Stimulated activated CD8-positive, alpha-beta memory T cell treated with anti-CD3 and anti-CD28 coated beads, Interleukin-15, amount 100 ng/mL, for 4 hours (primary cell): ENCODE data around the gene ATP1B2.
"Not testable (repeated sequence)": the region's sequence is repeated elsewhere in the genome, so short reads cannot be mapped to it uniquely, and the experiment has no call there.

Source experiments
- DNase-seq, 2 donors: peaks; one replicate each; pipeline ENCODE4 v3.0.0-alpha.2; 2020; ENCODE audit warnings: low read depth in 2 of 2

Gene ATP1B2

DNA sequence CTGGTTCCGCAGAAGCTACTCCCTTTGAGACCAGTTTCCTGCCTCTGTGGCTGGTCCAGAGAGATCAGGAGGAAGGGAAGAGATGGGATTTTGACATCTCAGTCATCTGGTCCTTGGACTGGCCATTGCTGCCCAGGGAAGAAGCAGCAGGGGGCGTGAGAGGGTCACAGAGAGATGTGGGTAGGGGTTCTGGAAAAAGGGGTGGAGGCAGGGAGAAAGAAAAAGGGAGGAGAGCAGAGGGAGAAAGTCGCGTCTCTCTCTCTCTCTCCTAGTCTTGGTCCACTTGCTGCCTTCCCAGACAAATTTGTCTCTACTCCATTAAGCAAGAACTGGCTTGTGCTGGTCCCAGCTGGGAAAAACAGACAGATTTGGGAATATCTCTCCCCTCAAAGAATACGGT lies 16.3 kb upstream of the ATP1B2 start:
- DNase-seq: no peak

DNA sequence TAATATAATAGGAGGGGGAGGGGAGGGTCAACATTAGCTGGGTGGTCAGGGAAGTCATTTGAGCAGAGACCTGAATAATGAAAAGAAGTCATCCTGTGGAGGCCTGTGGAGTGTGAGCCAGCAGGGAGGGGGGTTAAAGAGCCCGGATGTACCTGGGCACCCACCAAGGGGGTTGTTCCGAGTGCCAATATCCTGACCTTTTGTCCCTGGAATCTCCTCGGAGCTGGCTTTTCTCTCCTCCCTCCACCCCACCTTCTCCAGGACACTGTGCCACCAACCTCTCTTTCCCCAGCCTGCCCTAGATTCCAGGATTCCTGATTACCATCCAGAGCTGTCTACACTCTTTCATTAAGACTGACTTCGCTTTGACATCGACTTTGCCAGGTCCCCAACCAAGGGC lies 14.6 kb upstream of the ATP1B2 start:
- DNase-seq: no peak

DNA sequence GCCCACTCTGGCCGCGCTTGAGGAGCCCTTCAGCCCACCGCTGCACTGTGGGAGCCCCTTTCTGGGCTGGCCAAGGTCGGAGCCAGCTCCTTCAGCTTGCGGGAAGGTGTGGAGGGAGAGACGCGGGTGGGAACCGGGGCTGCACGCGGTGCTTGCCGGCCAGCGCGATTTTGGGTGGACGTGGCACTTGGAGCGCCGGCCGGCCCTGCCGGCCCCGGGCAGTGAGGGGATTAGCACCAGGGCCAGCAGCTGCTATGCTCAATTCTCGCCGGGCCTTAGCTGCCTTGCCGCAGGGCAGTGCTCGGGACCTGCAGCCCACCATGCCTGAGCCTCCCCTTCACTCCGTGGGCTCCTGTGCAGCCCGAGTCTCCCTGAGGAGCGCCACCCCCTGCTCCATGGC lies 9.9 kb upstream of the ATP1B2 start:
- DNase-seq: no peak

DNA sequence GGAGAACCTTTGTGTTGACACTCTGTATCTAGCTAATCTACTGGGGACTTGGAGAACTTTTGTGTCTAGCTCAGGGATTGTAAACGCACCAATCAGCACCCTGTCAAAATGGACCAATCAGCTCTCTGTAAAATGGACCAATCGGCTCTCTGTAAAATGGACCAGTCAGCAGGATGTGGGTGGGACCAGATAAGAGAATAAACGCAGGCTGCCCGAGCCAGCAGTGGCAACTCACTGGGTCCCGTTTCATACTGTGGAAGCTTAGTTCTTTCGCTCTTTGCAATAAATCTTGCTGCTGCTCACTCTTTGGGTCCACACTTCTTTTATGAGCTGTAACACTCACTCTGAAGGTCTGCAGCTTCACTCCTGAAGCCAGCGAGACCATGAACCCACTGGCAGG lies 9.1 kb upstream of the ATP1B2 start:
- DNase-seq: not testable (repeated sequence)

DNA sequence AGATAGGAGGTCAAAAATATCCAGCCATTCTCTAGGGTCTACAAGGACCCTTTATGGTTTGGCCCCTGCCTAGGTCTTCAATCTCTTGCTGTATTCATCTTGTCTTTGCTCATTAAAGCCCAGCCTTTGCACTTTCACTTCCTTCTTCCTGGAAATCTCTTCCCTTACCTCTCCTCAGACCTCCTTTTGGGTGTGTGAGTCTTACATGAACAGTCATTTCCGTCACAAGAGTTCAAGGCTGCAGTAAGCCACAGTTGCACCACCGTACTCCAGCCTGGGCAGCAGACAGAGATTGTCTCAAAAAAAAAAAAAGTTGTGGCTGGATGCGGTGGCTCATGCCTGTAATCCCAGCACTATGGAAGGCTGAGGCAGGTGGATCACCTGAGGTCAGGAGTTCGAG lies 6.0 kb upstream of the ATP1B2 start:
- DNase-seq: no peak

DNA sequence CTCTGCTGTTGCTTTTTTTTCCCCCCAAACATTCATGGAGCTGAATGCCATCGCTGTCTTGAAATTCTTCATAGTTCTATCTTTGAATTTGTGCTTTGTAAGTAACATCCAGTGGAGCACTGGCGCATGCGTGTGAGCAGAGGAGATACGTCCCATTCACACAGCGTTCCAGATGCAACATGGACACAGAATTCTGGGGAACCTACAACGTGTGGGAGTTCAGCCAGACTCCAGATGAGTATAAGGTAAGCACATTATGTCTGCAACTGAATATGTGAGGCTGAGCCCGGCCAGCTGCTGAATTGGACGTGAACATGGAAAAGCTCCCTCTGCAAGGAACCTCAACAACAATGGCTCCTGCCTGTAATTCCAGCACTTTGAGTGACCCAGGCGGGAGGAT lies 4.3 kb upstream of the ATP1B2 start:
- DNase-seq: no peak

DNA sequence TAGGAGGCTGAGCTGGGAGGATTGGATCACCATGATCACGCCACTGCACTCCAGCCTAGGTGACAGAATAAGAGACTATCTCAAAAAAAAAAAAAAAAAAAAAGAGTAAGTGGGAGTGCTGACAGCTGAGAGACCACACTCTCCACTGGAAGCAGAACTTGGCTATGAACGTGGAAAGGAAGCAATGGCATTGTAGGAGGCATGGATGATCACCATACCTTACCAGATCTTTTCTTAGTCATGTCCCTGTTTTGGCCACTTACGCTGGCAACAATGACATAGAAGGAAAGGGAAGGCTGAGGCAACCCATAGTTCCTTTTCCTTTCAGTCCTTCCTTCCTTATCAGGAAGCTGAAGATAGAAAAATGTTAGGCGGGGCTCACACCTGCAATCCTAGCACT lies 3.7 kb upstream of the ATP1B2 start:
- no peak for DNase-seq

DNA sequence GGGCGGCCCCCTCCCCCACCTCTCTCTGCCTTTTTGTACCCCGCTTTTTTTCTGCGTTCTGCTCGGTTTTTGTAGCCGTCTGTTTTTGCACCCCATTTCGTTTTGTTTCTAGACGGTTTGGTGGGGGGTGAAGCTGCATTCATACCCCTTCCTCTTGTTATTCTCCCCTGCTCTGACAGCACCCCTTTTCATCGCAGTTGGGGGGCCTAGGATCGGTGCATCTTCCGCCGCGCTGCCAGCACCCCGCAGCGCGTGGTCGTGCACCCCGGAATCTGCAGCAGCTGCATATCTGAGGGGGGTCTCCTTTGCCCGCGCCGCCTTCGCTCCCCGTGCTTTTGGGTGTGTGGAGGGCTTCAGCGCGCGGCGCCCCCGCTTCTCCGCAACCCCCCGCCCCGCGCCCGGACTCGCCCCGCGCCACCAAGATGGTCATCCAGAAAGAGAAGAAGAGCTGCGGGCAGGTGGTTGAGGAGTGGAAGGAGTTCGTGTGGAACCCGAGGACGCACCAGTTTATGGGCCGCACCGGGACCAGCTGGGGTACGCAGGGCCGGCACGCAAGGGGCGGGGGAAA lies 455 bp downstream of the ATP1B2 start:
- no peak for DNase-seq

DNA sequence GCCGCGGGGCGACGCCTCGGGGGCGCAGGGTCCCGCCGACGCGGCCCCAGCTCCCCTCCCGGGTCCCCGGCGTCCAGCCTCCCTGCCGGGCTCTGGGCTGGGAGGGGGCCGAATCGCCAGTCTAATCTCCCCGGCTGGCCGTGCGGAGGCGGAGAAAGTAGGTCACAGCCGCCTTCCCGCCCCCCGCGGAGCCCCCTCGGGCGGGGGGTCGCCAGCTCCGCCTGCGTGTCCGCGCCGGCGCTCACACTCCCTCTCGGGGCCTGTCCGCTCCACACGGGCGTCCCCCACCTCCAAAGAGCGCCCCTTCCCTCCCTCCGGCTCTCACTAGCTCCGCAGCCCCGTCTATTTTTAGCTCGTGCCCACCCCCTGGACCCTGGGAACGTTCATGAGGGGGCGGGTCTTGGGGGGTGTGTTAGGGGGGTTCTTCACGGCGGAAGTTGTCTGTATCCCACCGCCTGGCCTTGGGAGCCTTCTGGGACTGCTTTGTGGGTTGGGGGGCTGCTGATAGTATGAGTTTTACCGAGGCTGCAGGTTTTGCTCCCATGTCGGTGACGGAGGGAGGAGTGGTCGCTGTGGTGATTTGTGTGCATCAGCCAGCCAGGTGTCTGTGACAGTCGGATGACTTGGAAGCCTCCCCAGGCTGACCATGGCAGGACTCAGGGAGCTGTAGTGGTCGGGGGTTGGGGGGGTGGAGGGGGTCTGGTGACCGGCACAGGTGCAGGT lies 1.1 kb downstream of the ATP1B2 start:
- DNase-seq: no peak

DNA sequence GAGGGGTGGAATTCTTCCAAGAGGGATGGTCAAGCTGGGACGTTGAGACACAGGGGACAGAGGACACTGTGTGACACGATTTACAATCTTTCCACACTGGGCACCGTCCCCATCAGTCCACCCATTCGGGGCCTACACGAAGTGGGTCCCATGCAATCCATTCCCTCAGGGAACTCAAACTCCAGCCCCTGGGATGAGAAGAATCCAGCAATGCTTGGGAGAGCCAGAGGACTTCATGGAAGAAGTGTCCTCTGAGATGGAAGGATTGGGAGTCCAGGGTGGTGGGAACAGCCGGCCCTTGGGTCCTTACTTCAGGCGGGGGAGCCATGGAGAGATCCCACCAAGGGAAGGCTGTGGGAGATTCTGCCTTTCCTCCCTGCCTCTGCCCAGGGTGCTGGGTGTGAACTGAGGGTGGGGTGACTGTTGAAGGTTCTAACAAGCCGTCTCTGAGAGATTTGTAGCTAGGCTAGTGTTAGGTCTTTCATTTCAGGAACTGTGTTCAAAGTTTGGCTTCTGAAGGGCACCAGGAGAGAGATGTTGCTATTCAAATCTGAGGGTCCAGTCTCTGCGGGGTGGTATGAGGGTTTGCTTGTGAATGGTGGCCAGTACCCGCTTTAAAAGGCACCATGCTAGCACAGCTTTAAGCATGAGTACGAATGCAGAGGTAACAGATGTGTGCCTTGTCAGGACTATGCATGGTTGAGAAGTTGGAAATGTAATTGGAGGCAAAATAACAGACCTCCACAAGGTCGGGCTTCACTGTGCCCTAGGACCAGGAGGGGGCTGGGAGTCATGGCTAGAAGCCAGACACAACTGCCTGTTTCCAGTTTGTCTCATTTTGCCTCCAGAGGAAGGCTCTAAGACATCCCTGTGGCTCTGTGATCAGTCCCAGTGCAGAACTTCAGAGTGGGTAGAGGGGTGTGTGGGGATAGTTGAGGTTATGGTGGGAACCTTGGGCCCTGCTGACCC lies 1.9 kb downstream of the ATP1B2 start:
- no peak for DNase-seq

DNA sequence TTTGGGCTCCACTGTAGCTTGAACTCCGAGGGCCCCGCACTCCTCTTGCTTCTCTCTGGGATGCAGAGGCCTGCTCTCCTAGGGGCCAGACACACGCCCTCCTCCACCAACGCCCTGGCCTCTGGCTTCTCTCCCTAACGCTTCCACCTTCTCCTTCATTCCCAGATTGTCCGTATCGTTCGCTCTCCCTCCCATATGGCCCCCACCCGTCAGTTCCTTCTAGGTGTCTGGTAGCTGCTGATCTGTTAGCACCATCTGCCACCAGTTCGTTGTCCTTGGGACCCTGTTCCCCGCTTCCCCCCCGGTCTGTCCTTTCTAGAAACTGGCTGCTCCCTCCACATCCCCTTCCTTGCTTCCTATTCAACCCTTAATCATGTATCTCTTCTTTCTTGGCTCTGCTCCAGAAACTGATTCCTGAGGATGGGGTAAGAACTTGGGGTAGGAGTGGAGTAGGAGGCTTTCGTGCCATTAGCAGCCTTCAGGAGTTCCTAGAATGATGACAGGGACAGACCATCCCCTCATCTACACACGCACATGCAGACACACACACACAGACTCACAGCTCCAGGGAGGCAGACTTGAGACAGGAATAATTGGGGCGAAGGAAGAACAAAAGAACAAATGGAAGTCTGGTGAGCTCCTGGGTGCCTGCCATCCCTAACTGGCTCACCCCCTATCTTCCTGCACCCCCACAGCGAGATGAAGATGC lies 4.3 kb downstream of the ATP1B2 start:
- DNase-seq: no peak

DNA sequence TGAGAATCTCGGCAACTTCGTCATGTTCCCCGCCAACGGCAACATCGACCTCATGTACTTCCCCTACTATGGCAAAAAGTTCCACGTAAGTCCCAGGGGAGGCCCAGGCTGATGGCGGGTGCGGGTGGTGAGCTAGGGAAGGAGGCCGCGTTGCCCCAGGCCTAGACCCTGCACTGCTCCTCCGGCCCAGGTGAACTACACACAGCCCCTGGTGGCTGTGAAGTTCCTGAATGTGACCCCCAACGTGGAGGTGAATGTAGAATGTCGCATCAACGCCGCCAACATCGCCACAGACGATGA lies 4.8 kb downstream of the ATP1B2 start:
- no peak for DNase-seq

DNA sequence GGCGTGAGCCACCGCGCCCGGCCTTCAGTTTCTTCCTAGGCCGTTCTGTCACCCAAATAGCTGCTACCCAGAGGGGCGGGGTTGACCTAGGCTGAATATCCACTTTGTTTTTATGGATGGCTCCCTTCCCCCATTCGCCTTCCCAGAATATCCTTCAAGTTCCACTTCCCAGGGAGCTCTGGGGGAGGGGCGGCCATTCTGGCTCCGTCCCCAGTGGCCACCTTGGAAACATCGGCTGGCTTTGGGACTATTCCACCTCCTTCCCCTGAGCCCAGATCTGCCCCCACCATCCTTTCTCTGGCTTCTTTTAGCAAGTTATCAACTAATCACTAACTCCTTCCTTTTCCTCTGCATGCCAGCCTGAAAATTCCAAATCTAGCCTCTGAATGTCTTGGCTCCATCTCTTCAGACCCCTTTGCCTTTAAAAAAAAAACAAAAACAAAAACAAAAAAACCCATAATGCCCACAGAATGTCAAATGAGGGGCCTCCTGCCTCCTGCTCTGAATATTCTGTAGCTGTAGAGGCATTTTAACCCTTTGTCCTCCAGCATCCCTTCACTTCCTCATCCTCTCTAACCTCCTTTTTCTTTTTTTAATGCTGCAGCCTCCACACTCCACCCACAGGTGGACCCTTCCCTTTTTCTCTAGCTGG lies 6.4 kb downstream of the ATP1B2 start:
- no peak for DNase-seq

DNA sequence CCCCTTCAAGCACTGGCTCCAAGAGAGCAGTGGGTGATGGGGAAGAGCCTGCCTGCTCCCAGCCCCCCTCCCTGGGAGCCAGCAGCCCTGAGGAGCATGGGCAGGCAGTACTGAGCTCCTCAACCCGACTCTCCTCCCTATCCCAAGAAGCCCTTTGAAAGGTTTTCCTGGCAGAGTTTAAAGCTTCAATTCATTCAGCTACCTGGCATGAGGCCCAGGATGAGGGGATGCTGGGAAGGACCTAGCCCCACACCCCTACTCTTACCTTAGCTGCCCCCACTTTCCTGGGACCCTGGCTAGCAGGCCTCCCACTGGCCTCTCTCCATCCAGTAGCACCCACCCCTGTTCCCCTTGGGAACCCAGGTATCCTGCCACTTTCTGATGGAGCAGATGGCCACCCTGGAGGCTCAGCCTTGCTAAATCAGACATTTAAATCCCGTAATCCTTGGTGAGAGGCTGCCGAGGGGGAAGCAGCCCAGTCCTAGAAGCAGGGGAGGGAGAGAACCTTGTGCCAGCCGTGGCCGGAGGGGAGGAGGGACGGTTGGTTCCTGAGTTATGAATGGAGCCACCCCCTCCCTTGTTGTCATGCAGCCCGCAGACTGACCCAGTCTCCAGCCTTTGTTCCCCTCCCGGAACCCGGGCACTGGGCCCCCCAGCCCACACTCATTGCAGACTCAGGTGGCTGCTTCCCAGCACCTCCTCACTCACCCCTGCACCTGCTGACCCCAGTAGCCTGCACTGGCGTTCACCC lies 17.1 kb downstream of the ATP1B2 start:
- no peak for DNase-seq

DNA sequence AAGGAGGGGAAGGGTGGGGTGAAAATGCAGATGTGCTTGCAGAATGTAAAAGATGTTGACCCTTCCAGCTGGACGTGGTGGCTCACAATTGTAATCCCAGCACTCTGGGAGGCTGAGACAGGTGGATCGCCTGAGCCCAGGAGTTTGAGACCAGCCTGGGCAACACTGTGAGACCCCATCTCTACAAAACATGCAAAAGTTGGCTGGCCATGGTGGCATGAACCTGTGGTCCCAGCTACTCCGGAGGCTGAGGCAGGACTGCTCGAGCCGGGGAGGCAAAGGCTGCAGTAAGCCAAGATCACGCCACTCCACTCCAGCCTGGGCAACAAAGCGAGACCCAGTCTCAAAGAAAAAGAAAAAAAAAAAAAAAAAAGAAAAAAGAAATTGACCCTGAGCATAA lies 17.8 kb downstream of the ATP1B2 start:
- no peak for DNase-seq

DNA sequence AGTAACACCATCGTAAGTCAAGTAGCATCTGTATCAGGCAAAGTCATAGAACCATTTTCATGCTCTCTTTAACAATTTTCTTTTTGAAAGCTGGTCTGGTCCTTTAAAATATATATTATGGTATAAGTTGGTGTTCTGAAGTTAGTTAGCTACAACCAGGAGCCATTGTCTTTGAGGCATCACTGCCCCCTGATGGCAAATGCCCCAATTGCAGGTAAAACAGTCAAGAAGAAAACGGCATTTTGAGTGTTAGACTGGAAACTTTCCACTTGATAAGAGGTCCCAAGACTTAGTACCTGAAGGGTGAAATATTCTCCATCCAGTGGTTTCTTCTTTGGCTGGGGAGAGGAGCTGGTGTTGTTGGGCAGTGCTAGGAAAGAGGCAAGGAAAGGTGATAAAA lies 22.5 kb downstream of the ATP1B2 start:
- no peak for DNase-seq

DNA sequence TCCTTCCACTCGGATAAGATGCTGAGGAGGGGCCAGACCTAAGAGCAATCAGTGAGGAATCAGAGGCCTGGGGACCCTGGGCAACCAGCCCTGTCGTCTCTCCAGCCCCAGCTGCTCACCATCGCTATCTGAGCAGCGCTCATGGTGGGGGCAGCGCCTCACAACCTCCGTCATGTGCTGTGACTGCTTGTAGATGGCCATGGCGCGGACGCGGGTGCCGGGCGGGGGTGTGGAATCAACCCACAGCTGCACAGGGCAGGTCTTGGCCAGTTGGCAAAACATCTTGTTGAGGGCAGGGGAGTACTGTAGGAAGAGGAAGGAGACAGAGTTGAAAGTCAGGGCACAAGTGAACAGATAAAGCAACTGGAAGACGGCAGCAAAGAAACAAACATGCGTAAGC lies 24.2 kb downstream of the ATP1B2 start:
- DNase-seq: no peak

DNA sequence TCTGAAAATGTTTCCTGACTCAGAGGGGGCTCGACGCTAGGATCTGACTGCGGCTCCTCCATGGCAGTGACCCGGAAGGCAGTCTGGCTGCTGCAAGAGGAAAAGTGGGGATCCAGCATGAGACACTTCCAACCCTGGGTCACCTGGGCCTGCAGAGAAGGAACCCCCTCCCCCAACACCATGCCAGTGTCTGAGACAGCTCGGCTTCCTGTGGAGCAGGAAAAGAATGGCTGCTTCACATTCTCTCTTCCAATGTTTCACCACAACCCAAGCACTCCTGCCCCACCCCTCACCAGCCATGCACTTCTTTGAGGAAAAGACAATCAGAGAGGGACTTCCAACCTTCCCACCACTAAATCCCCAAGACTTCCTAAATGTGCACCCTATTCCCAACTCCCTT lies 25.8 kb downstream of the ATP1B2 start:
- no peak for DNase-seq

DNA sequence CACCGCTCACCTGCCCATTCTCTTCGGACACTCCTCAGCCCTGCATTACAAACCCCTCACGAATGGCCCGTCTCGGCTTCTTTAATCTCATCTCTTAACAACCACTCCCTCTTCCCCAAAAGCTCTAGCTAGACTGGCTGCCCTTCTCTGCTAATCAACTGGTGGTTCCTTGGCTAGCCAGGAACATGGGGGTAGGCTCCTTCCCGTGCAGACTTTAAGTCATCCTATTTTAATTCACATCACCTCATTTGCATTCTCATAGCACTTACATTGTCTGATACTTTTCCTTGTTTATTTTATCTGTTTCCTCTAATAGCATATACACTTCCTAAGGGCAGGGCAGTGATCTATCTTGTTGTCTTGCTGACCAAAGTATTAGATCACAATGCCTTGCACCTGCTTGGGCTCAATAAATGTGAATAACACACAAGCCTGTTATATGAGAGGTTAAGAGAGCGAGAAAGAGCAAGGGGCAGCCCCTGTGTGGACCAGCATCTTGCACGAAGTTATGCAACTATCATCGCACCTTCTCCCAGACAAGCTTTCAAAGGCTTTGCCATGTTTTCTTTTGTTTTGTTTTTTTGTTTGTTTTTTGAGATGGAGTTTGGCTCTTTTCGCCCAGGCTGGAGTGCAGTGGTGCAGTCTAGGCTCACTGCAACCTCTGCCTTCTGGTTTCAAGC lies 26.8 kb downstream of the ATP1B2 start:
- no peak for DNase-seq

DNA sequence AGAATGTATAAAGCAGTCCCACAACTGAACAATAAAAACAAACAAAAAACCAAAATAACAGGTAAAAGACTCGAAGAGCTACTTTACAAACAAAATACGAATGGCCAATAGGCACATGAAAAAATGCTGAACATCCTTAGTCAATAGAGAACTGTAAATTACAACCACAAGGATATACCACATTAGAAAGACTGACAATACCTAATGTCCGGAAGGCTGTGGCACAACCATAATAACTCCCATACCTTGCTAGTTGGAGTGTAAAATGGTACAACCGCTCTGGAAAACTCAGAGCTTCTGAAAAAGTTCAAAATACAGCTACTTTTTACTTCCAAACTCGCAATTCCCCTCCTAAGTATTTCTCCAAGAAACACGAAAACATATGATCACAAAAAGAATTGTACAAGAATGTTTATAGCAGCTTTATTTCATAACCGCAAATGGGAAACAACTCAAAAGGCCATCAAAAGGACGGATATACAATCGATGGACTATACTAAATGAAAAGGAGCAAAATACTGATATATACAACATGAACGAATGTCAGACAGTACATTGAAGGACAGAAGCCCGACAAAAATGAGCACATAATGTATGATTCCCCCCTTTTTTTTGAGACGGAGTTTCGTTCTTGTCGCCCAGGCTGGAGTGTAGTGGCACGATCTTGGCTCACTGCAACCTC lies 34.3 kb downstream of the ATP1B2 start:
- no peak for DNase-seq
